H1 (cell line): ENCODE data around the gene ATP4A. TPM values are rescaled to one million over a fixed set of nuclear protein-coding genes. Genes with fewer than 3 reads are reported as not detected.

Experiments
- CTCF ChIA-PET: fragments of 300-600 bp; sonication (Branson Sonifier 250); formaldehyde crosslinking; loops from one replicate; lab custom pipeline; 2021; ENCODE audit not compliant: partially characterized antibody; lab: Charles Lee
- POLR2A ChIA-PET: fragments of 300-600 bp; sonication (Branson Sonifier 250); formaldehyde crosslinking; loops from one replicate; lab custom pipeline; 2021; ENCODE audit warnings: inconsistent platforms; ENCODE audit not compliant: partially characterized antibody; lab: Charles Lee
- DNase-seq, 2 experiments: peaks; one replicate each; pipeline versions ENCODE4 v3.0.0 to v3.0.0-alpha.2; 2010 to 2022; ENCODE audit warnings: low spot score in 2 of 2, low read depth in 1 of 2, mixed read lengths in 1 of 2
- FAIRE-seq: peaks from 2 replicates; lab custom pipeline; 2011; peaks lifted over from hg19 to GRCh38; lab: Jason Lieb, UNC
- H2AFZ ChIP-seq: 2 replicates; pipeline ENCODE4 v1.8.1; 2012; ENCODE audit warnings: low read length, inconsistent platforms
- H2AK5ac ChIP-seq: 2 replicates; pipeline ENCODE4 v1.6.1; 2013; ENCODE audit warnings: low read depth, low read length
- H2BK120ac ChIP-seq: replicated peaks from 2 replicates; pipeline ENCODE3; 2013; ENCODE audit warnings: low read depth, low read length, inconsistent platforms
- H2BK12ac ChIP-seq: 2 replicates; pipeline ENCODE4 v1.6.1; 2013; ENCODE audit warnings: low read depth, low read length
- H2BK15ac ChIP-seq: 2 replicates; pipeline ENCODE4 v1.6.1; 2013; ENCODE audit warnings: low read length
- H2BK20ac ChIP-seq: 2 replicates; pipeline ENCODE4 v1.6.1; 2013; ENCODE audit warnings: low read length
- H2BK5ac ChIP-seq: 2 replicates; pipeline ENCODE4 v1.6.1; 2013; ENCODE audit warnings: low read depth, low read length
- H3K14ac ChIP-seq: 2 replicates; pipeline ENCODE4 v1.6.1; 2013; ENCODE audit warnings: inconsistent platforms; ENCODE audit not compliant: insufficient read length
- H3K18ac ChIP-seq: 2 replicates; pipeline ENCODE4 v1.6.1; 2013; ENCODE audit warnings: low read length; ENCODE audit errors: extremely low read depth
- H3K23ac ChIP-seq: 2 replicates; pipeline ENCODE4 v1.6.1; 2013; ENCODE audit warnings: inconsistent platforms; ENCODE audit not compliant: insufficient read length
- H3K23me2 ChIP-seq: 2 replicates; pipeline ENCODE4 v1.6.1; 2013; ENCODE audit warnings: low read depth, low read length
- H3K27ac ChIP-seq: 2 replicates; pipeline ENCODE4 v1.6.1; 2011; ENCODE audit warnings: low read depth, low read length, inconsistent platforms
- H3K27me3 ChIP-seq, 4 experiments: replicated peaks in 1 of 4; 1 replicate in 1 of 4; 2 replicates in 3 of 4; pipeline versions ENCODE4 v1.6.1 to v1.8.1; 2011 to 2013; ENCODE audit warnings: low read length in 3 of 4, mild to moderate bottlenecking in 3 of 4, inconsistent platforms in 2 of 4, mixed read lengths in 2 of 4, moderate library complexity in 1 of 4; ENCODE audit not compliant: control insufficient read depth in 3 of 4, insufficient read depth in 3 of 4; ENCODE audit errors: extremely low read depth in 1 of 4
- H3K36me3 ChIP-seq, 4 experiments: 2 replicates each; pipeline versions ENCODE4 v1.6.1 to v1.8.1; 2011 to 2013; ENCODE audit warnings: mild to moderate bottlenecking in 4 of 4, low read length in 3 of 4, moderate library complexity in 2 of 4, control low read depth in 1 of 4, inconsistent platforms in 1 of 4; ENCODE audit not compliant: insufficient read depth in 4 of 4, control insufficient read depth in 2 of 4
- H3K4ac ChIP-seq: replicated peaks from 2 replicates; pipeline ENCODE3; 2013; ENCODE audit warnings: low read length, low read depth, mixed read lengths, inconsistent platforms; ENCODE audit not compliant: insufficient read length
- H3K4me1 ChIP-seq, 4 experiments: replicated peaks in 1 of 4; 1 replicate in 1 of 4; 2 replicates in 3 of 4; pipeline versions ENCODE4 v1.6.1 to v1.8.1; 2011 to 2013; ENCODE audit warnings: low read length in 3 of 4, inconsistent platforms in 2 of 4, mixed read lengths in 1 of 4; ENCODE audit not compliant: insufficient read depth in 4 of 4, control insufficient read depth in 3 of 4
- H3K4me2 ChIP-seq, 2 experiments: 2 replicates each; pipeline versions ENCODE4 v1.6.1 to v1.8.1; 2011 to 2013; ENCODE audit warnings: low read depth in 2 of 2, low read length in 2 of 2, control low read depth in 1 of 2, inconsistent platforms in 1 of 2, mild to moderate bottlenecking in 1 of 2; ENCODE audit not compliant: insufficient read depth in 1 of 2
- H3K4me3 ChIP-seq, 4 experiments: fragments of 200-600, 300-600 bp in 1 of 4; sonication (generic), shearing (Covaris generic), sonication (Bioruptor Twin) in 1 of 4; 2 replicates each; pipeline versions ENCODE4 v1.5.1 to v1.8.1; 2011 to 2016; ENCODE audit warnings: low read length in 4 of 4, low read depth in 3 of 4, control low read depth in 2 of 4, inconsistent platforms in 2 of 4, mild to moderate bottlenecking in 2 of 4, mixed read lengths in 1 of 4, moderate library complexity in 1 of 4; ENCODE audit not compliant: insufficient read depth in 2 of 4; ENCODE audit errors: extremely low read depth in 1 of 4
- H3K56ac ChIP-seq: replicated peaks from 2 replicates; pipeline ENCODE3; 2013; ENCODE audit warnings: low read depth, mild to moderate bottlenecking, mixed read lengths, low read length, inconsistent platforms; ENCODE audit not compliant: insufficient read length
- H3K79me1 ChIP-seq: 2 replicates; pipeline ENCODE4 v1.6.1; 2013; ENCODE audit warnings: low read depth, low read length, control low read depth
- H3K79me2 ChIP-seq, 2 experiments: 2 replicates each; pipeline versions ENCODE4 v1.6.1 to v1.8.1; 2012 to 2013; ENCODE audit warnings: low read length in 2 of 2, mild to moderate bottlenecking in 2 of 2, inconsistent platforms in 1 of 2; ENCODE audit not compliant: insufficient read depth in 2 of 2, control insufficient read depth in 1 of 2
- H3K9ac ChIP-seq, 4 experiments: replicated peaks in 1 of 4; 1 replicate in 1 of 4; 2 replicates in 3 of 4; pipeline versions ENCODE4 v1.6.1 to v1.8.1; 2011 to 2013; ENCODE audit warnings: low read depth in 3 of 4, low read length in 3 of 4, control low read depth in 2 of 4, mild to moderate bottlenecking in 2 of 4, moderate library complexity in 2 of 4, inconsistent platforms in 1 of 4; ENCODE audit errors: extremely low read depth in 1 of 4
- H3K9me3 ChIP-seq, 2 experiments: 2 replicates each; pipeline versions ENCODE4 v1.6.1 to v1.8.1; 2012 to 2013; ENCODE audit warnings: mild to moderate bottlenecking in 2 of 2, moderate library complexity in 2 of 2, control low read depth in 1 of 2, inconsistent platforms in 1 of 2, low read depth in 1 of 2, low read length in 1 of 2, mixed read lengths in 1 of 2; ENCODE audit not compliant: insufficient read depth in 2 of 2
- H4K20me1 ChIP-seq, 2 experiments: replicated peaks in 1 of 2; 2 replicates each; pipeline versions ENCODE3 to v1.8.1; 2011 to 2013; ENCODE audit warnings: inconsistent platforms in 2 of 2, low read length in 2 of 2, mild to moderate bottlenecking in 1 of 2; ENCODE audit not compliant: insufficient read depth in 2 of 2, control insufficient read depth in 1 of 2
- H4K5ac ChIP-seq: 2 replicates; pipeline ENCODE4 v1.6.1; 2013; ENCODE audit warnings: low read length, low read depth, mixed read lengths, inconsistent platforms; ENCODE audit not compliant: insufficient read length
- H4K8ac ChIP-seq: 2 replicates; pipeline ENCODE4 v1.8.0; 2013; ENCODE audit warnings: mild to moderate bottlenecking, moderate library complexity, low read length, inconsistent platforms; ENCODE audit not compliant: insufficient read depth; ENCODE audit errors: extremely low read depth
- H4K91ac ChIP-seq: replicated peaks from 2 replicates; pipeline ENCODE3; 2013; ENCODE audit warnings: low read length, mixed read lengths, inconsistent platforms; ENCODE audit not compliant: insufficient read length
- CBX8 ChIP-seq: fragments of 300-800, 300-1000 bp; sonication (generic); IDR thresholded peaks from 2 replicates; pipeline ENCODE4 v1.7.1; 2016; ENCODE audit warnings: low read depth, low read length, borderline replicate concordance
- FOSL1 ChIP-seq: IDR thresholded peaks from 2 replicates; pipeline ENCODE4 v1.6.1; 2011; ENCODE audit warnings: mild to moderate bottlenecking, low read depth, low read length, moderate library complexity; ENCODE audit not compliant: insufficient read depth
- PHF8 ChIP-seq: fragments of 200-600 bp; sonication (generic); conservative IDR thresholded peaks from 2 replicates; pipeline ENCODE4 v1.7.1; 2012; ENCODE audit warnings: low read depth, mild to moderate bottlenecking, inconsistent platforms, low read length, moderate library complexity
- POLR2A ChIP-seq, 2 experiments: IDR thresholded peaks; 1 replicate in 1 of 2; 2 replicates in 1 of 2; pipeline ENCODE4 v1.6.1; 2011; ENCODE audit warnings: low read depth in 2 of 2, low read length in 2 of 2, mild to moderate bottlenecking in 2 of 2; ENCODE audit errors: control extremely low read depth in 1 of 2
- POLR2AphosphoS5 ChIP-seq: IDR thresholded peaks from 2 replicates; pipeline ENCODE4 v1.6.1; 2011; ENCODE audit warnings: low read depth, low read length
- RNF2 ChIP-seq: fragments of 200-900, 300-1000 bp; sonication (generic); IDR thresholded peaks from 2 replicates; pipeline ENCODE4 v1.7.1; 2016; ENCODE audit warnings: borderline replicate concordance, low read depth, mild to moderate bottlenecking, antibody characterized with exemption, low read length; ENCODE audit not compliant: poor library complexity, severe bottlenecking; ENCODE audit errors: missing control alignments
- SIRT6 ChIP-seq: IDR thresholded peaks from one replicate; pipeline ENCODE4 v1.7.1; 2012; ENCODE audit warnings: low read length, inconsistent platforms
- SP1 ChIP-seq: IDR thresholded peaks from 2 replicates; pipeline ENCODE4 v1.6.1; 2011; ENCODE audit warnings: low read depth, low read length
- SUZ12 ChIP-seq: fragments of 200-600 bp; sonication (generic); IDR thresholded peaks from 2 replicates; pipeline ENCODE4 v1.6.1; 2012; ENCODE audit warnings: mild to moderate bottlenecking, inconsistent platforms, low read length, moderate library complexity, mixed read lengths
- TEAD4 ChIP-seq: IDR thresholded peaks from 2 replicates; pipeline ENCODE4 v1.6.1; 2012; ENCODE audit warnings: low read depth, low read length, inconsistent platforms, mixed read lengths
- YY1 ChIP-seq: IDR thresholded peaks from 2 replicates; pipeline ENCODE4 v1.6.1; 2011; ENCODE audit warnings: low read depth, mild to moderate bottlenecking, low read length
- ZNF274 ChIP-seq: IDR thresholded peaks from 2 replicates; pipeline ENCODE4 v1.7.0; 2012; ENCODE audit warnings: low read length, borderline replicate concordance; ENCODE audit errors: extremely low read depth
- WGBS, 2 experiments: shearing (Covaris generic) in 1 of 2; methylation state at CpG; one replicate each; pipeline versions ENCODE4 v1.1.6 to v1.1.7; 2013 to 2015; ENCODE audit warnings: low lambda C conversion rate in 2 of 2, mixed read lengths in 2 of 2, inconsistent platforms in 1 of 2, low coverage in 1 of 2, missing lambda C conversion rate in 1 of 2; ENCODE audit not compliant: insufficient replicate concordance in 2 of 2, insufficient coverage in 1 of 2, insufficient read length in 1 of 2; ENCODE audit errors: extremely low coverage in 1 of 2, missing lambda C conversion rate in 1 of 2; 5-methylcytosine and 5-hydroxymethylcytosine counted together
- polyA plus RNA-seq, 7 experiments: library from polyadenylated mRNA; depleted of rRNA in 3 of 7; stranded (reverse) in 5 of 7; unstranded in 2 of 7; fragments of >200 nt in 5 of 7; fragments of 200-250 nt in 2 of 7; gene quantifications; 1 replicate in 5 of 7; 2 replicates in 1 of 7; 4 replicates in 1 of 7; pipeline versions ENCODE4 v1.2.1 to v1.2.3, GENCODE V29; 2011 to 2013; ENCODE audit warnings: missing spikeins in 2 of 7, mixed read lengths in 2 of 7
- total RNA-seq: library from RNA; stranded (reverse); fragmentation: NEBNext Ultra II Directional; extraction: Animal tissue kit (Norgen Biotek cat#: 25700); gene quantifications from 2 replicates; pipeline ENCODE4 v1.2.1, GENCODE V29; 2021
- TF ChIP-seq, protein P1 (sequence below): IDR thresholded peaks from 2 replicates; pipeline ENCODE4 v1.6.1; 2012; ENCODE audit warnings: low read length, inconsistent platforms

ATP4A gene
- total and polyA plus RNA-seq, 2 of the 8 experiments (the other 6 are each of a cell fraction or from before 2014, with no cell fraction given), result 0.50 to 1.2 TPM

GRCh38 chr19:35590875-35591274, 27.4 kb upstream of the ATP4A start:
- no peak overlapping the region for H3K4me2 ChIP-seq
- no peaks in the 10 kb centered on the region for H4K20me1 ChIP-seq
- H2BK12ac ChIP-seq, result no peak overlapping the region
- H2AK5ac ChIP-seq, result no peak overlapping the region
- H3K9ac ChIP-seq, result no peak overlapping the region
- no peak for DNase-seq
- 98% methylated on average over 3 of the region's 3 CpGs; no CpG with 5 or more reads in 1 of the 2 experiments for whole genome bisulfite sequencing, 2 experiments
- H3K56ac ChIP-seq, result no peak overlapping the region
- no peaks in the 10 kb centered on the region for H3K36me3 ChIP-seq
- no peak overlapping the region for H2AFZ ChIP-seq
- no peak overlapping the region for H2BK5ac ChIP-seq
- no peak overlapping the region for H2BK15ac ChIP-seq
- no peaks in the 10 kb centered on the region for H3K4me1 ChIP-seq
- FAIRE-seq, result no peak
- CTCF ChIA-PET, result interaction anchor here (1.6 to 10.2 kb wide), 8 partner anchors 13 to 66 kb away, joined by 6 to 90 read pairs (median 17); partner anchors contain the start of gene ATP4A
- no peak overlapping the region for H3K14ac ChIP-seq
- H4K5ac ChIP-seq, result no peak overlapping the region
- H4K91ac ChIP-seq, result no peak overlapping the region
- no peak overlapping the region for H3K18ac ChIP-seq
- no peak overlapping the region for H3K27ac ChIP-seq
- H3K9me3 ChIP-seq, result no peaks in the 10 kb centered on the region; a peak in 1 of 4 replicates
- POLR2A ChIA-PET, result interaction anchor here (1.3 to 1.7 kb wide), 2 partner anchors 39 to 82 kb away, joined by 3 to 4 read pairs; no protein-coding TSS in a partner anchor
- no peak overlapping the region for H4K8ac ChIP-seq
- H2BK20ac ChIP-seq, result no peak overlapping the region
- no peaks in the 10 kb centered on the region for H3K79me2 ChIP-seq
- H3K4ac ChIP-seq, result no peak overlapping the region
- H3K23ac ChIP-seq, result no peak overlapping the region
- no peaks in the 10 kb centered on the region for H3K23me2 ChIP-seq
- H3K79me1 ChIP-seq, result no peaks in the 10 kb centered on the region
- H3K27me3 ChIP-seq, result no peaks in the 10 kb centered on the region; a peak in 1 of 7 replicates
- no peak overlapping the region for H2BK120ac ChIP-seq
- H3K4me3 ChIP-seq, result no peak overlapping the region
- TF ChIP-seq CBX8 (no peak), SUZ12 (no peak), RNF2 (no peak), POLR2A (IDR thresholded peaks at IDR 0.05; ENCODE audit: control extremely low read depth in 1 of 2, low read depth in 2 of 2, low read length in 2 of 2) (no peak), POLR2AphosphoS5 (no peak), PHF8 (no peak), TEAD4 (no peak), SP1 (no peak), SIRT6 (no peak), FOSL1 (no peak), ZNF274 (no peak), YY1 (no peak)
- TF ChIP-seq, protein P1, sequence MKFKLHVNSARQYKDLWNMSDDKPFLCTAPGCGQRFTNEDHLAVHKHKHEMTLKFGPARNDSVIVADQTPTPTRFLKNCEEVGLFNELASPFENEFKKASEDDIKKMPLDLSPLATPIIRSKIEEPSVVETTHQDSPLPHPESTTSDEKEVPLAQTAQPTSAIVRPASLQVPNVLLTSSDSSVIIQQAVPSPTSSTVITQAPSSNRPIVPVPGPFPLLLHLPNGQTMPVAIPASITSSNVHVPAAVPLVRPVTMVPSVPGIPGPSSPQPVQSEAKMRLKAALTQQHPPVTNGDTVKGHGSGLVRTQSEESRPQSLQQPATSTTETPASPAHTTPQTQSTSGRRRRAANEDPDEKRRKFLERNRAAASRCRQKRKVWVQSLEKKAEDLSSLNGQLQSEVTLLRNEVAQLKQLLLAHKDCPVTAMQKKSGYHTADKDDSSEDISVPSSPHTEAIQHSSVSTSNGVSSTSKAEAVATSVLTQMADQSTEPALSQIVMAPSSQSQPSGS, result no peak
